Adrenal gland (tissue), 5 donors: ENCODE results near the gene POU5F2.

Experiments used
- CTCF ChIP-seq, 6 experiments: fragments of 450-650 bp in 4 of 6; fragments of 200-600 bp in 2 of 6; sonication (generic) in 1 of 6; IDR thresholded peaks; 1 replicate in 5 of 6; 2 replicates in 1 of 6; pipeline versions ENCODE4 v1.5.1 to v1.8.0; 2016 to 2021; ENCODE audit warnings: antibody characterized with exemption in 6 of 6, mild to moderate bottlenecking in 2 of 6, moderate library complexity in 1 of 6
- POLR2A ChIP-seq, 2 donors: fragments of 450-650 bp; IDR thresholded peaks; one replicate each; pipeline ENCODE4 v1.6.1; 2017; ENCODE audit warnings: antibody characterized with exemption in 2 of 2, mild to moderate bottlenecking in 2 of 2, moderate library complexity in 1 of 2
- donor health status: DM: no; HTN: no; CAD: no.

- TF ChIP-seq CTCF (IDR thresholded peaks at IDR 0.05) (no peak), POLR2A (IDR thresholded peaks at IDR 0.05) (no peak)
Measured at GRCh38 chr5:93777620-93778019, 36.2 kb upstream of the POU5F2 start.
